Omental fat pad (tissue), 4 donors: Measurements from ENCODE around the gene STARD6. TPM values are rescaled to one million over a fixed set of nuclear protein-coding genes. Genes with fewer than 3 reads are reported as not detected.
"Not testable (repeated sequence)": the region's sequence is repeated elsewhere in the genome, so short reads cannot be mapped to it uniquely, and the experiment has no call there.

Experiments used
- ATAC-seq: fragments of 150-250 bp; one replicate; pipeline ENCODE4 v1.9.1; 2016; ENCODE audit warnings: mild to moderate bottlenecking, moderate library complexity; ENCODE audit not compliant: low FRiP score
- DNase-seq: peaks from one replicate; pipeline ENCODE4 v3.0.0-alpha.2; 2019; ENCODE audit warnings: low spot score
- total RNA-seq, 4 donors: library from RNA; depleted of rRNA; stranded (reverse); fragments of >200 nt; gene quantifications; one replicate each; pipeline ENCODE4 v1.1.0, GENCODE V29; 2016
- TF ChIP-seq, protein P1 (sequence below), 3 donors: fragments of 450-650 bp; IDR thresholded peaks; one replicate each; pipeline ENCODE4 v1.5.1; 2016 to 2017; ENCODE audit warnings: antibody characterized with exemption in 3 of 3, mild to moderate bottlenecking in 3 of 3, moderate library complexity in 2 of 3

The STARD6 gene
- total RNA-seq, 4 donors from 2014 or later, result not detected

DNA sequence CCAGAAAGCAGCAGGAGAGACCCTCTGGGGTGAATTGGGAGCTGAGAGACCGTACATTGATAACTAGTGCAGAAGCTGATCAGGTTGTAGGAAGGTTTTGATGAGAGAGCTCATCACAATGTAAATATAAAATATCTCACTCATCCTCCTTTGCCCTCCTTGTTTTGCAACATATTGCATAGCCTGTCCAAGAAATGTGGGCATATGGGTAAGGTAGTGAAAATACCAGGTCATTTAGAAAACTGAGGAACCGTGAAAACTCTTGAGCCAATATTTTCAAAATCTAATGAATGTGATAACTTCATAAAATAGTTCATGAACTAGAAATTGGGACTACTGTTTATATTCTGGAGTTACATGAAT is 31.5 kb upstream of the STARD6 start:
- TF ChIP-seq, protein P1, sequence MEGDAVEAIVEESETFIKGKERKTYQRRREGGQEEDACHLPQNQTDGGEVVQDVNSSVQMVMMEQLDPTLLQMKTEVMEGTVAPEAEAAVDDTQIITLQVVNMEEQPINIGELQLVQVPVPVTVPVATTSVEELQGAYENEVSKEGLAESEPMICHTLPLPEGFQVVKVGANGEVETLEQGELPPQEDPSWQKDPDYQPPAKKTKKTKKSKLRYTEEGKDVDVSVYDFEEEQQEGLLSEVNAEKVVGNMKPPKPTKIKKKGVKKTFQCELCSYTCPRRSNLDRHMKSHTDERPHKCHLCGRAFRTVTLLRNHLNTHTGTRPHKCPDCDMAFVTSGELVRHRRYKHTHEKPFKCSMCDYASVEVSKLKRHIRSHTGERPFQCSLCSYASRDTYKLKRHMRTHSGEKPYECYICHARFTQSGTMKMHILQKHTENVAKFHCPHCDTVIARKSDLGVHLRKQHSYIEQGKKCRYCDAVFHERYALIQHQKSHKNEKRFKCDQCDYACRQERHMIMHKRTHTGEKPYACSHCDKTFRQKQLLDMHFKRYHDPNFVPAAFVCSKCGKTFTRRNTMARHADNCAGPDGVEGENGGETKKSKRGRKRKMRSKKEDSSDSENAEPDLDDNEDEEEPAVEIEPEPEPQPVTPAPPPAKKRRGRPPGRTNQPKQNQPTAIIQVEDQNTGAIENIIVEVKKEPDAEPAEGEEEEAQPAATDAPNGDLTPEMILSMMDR (IDR thresholded peaks at IDR 0.05), result no peak
- DNase-seq, result no peak
- no peak for ATAC-seq

DNA sequence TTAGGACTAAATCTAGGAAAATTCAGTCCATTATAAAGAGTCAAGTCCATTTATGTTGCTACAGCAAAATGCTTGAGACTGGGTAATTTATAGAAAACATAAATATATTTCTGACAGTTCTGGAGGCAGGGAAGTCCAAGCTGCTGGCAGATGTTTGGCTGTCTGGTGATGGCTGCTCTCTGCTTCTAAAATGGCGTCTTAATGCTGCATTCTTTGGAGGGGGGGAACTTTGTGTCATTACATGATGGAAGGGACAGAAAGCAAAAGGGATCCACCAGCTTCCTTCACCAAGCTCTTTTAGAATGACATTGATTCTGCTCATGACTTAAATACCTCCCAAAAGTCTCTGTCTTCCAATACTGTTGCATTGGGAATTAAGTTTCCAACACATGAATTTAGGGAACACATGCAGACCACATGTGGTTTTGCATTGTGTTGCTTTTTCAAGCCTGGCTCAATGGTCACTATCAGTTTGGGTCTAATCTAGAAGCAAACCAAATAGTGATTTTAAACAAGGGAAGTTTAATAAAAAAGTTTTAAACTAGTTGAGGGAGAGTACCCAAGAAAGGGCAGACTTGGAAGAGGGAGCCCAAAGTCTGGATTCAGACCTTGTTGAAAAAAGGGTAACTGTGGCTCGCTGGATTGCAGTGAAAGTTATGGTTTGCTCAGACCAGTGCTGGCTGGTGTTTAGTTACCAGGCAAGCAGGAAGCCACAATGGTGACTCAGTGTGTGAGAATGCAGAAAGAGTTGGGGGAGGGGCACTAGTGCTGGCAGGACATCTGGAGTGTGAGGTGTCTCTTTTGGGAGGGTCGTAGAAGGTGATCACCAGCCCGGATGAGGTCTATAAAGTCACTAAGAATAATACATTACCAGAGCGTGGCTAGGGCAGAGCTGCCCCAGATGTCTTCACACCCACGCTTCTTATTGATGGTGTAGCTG is 30.8 kb upstream of the STARD6 start:
- ATAC-seq (peak; percentile 64), DNase-seq (no peak)
- TF ChIP-seq, protein P1 (IDR thresholded peaks at IDR 0.05), result no peak

DNA sequence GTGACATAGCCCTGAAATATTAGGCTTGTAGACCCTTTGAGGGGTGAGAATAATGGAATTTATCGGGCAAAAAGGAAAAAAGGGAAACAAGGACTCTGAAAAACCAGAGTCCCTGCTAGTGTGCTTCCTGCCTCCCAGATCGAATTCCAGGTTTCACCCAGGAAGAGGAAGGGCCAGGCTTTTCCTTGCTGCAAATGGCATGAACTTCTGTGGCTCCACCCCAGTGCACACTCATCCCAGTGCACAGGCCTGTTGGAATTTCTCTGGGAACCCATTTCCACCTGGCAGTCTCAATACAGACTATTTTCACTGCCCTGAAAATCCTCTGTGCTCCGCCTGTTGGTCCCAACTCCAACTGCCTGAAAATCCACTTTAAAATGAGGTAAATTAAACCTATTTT is 30.0 kb upstream of the STARD6 start:
- ATAC-seq (no peak), DNase-seq (no peak)
- TF ChIP-seq, protein P1 (IDR thresholded peaks at IDR 0.05), result no peak

DNA sequence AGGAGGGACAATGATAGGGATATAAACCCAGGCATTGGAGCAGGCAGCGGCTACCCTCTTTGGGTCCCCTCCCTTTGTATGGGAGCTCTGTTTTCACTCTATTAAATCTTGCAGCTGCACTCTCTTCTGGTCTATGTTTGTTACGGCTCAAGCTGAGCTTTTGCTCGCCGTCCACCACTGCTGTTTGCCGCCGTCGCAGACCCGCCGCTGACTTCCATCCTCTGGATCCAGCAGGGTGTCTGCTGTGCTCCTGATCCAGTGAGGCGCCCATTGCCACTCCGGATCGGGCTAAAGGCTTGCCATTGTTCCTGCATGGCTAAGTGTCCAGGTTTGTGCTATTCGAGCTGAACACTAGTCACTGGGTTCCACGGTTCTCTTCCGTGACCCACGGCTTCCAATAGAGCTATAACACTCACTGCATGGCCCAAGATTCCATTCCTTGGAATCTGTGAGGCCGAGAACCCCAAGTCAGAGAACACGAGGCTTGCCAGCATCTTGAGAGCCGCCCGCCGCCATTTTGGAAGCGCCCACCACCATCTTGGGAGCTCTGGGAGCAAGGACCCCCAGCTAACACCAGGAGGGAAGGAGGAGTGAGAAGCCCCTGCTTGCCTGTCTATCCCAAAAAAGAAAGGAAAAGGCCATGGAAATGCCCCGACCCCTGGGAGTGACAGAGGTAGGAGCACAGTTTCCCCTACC is 29.3 kb upstream of the STARD6 start:
- not testable (repeated sequence) for ATAC-seq, DNase-seq

DNA sequence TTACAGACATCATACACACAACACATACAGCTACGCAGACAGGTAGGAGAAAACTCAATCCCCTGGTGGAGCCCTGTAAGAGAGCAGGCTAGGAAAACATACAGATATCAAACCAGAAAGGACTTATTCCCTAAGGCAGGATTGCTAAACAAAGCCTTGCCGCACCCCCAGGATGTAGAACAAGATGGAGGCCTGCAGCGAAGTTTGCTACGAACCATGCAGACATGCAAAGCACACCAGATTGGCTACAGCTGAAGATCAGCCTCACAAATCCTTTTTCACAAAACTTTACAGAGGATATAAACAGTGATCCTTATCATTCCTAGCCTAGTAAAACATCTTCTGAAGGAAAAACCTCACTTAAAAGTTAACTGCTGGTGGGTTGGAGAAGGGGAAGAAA is 28.4 kb upstream of the STARD6 start:
- ATAC-seq (no peak), DNase-seq (no peak)
- TF ChIP-seq, protein P1 (IDR thresholded peaks at IDR 0.05), result no peak

DNA sequence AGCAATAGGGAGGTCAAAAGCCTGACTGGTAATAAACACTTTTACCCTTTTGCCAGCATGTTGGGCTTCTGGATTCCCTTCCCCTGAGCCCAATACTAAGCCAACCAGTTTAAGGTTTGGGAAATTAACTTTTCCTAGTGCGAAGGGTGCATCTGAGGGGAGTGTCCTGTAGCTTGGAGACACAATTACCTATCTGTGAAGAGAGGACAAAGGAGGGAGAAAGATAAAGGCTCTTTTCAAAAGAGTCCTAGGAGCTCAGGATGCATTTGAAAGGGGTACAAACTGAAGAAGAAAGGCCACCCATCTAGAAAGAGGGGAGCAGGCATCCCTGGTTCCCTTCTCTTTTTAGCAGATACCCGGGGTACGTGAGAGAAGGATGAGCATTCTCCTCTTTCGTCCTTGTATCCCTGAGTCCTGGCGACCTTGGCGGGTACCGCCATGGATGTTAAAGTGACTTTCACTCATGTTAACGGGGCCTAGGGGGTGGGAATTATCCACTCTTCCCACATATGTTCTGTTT is 25.1 kb upstream of the STARD6 start:
- no peak for ATAC-seq
- TF ChIP-seq, protein P1 (IDR thresholded peaks at IDR 0.05), result no peak
- DNase-seq, result no peak

DNA sequence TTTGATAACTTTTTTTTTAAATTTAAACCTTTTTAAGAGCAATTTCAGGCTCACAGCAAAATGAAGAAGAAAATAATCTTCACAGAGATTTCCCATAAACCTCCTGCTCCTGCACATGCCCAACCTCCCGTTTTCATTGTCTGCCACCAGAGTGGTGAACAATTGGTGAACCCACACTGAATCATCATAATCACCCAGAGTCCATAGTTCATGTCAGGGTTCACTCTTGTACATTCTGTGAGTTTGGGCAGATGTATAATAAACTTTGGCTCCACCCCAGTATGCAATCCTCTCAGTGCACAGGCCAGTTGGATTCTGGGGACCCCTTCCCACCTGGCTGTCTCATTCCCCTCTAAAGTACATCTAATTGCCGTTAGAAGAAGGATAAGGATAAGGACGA is 24.4 kb upstream of the STARD6 start:
- no peak for ATAC-seq
- TF ChIP-seq, protein P1 (IDR thresholded peaks at IDR 0.05), result no peak
- no peak for DNase-seq
